Neural progenitor cell (in vitro differentiated cells): Measurements from ENCODE around the gene GALK2.

ENCODE experiments used
- EZH2phosphoT487 ChIP-seq: fragments of 200-600 bp; sonication (generic); IDR thresholded peaks from 2 replicates; pipeline ENCODE4 v1.6.1; 2017; ENCODE audit warnings: antibody characterized with exemption
- TF ChIP-seq, protein P1 (sequence below): fragments of 200-600 bp; sonication (generic); IDR thresholded peaks from 2 replicates; pipeline ENCODE4 v1.5.1; 2017; ENCODE audit warnings: antibody characterized with exemption, mild to moderate bottlenecking

DNA sequence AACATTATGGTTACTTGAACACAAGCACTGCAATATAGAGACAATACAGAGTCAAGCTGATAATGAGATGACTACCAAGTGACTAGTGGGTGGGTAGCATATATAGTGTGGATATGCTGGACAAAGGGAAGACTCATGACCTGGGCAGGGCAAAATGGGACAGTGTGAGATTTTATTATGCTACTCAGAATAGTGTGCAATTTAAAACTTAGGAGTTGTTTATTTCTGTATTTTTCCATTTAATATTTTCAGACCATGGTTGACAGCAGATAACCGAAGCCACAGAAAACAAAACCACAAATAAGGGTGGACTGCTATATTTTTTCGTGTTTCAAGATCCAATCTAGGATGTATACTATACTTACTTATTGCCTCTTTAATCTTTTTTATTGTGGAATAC lies 19.6 kb downstream of the GALK2 start:
- TF ChIP-seq, protein P1, sequence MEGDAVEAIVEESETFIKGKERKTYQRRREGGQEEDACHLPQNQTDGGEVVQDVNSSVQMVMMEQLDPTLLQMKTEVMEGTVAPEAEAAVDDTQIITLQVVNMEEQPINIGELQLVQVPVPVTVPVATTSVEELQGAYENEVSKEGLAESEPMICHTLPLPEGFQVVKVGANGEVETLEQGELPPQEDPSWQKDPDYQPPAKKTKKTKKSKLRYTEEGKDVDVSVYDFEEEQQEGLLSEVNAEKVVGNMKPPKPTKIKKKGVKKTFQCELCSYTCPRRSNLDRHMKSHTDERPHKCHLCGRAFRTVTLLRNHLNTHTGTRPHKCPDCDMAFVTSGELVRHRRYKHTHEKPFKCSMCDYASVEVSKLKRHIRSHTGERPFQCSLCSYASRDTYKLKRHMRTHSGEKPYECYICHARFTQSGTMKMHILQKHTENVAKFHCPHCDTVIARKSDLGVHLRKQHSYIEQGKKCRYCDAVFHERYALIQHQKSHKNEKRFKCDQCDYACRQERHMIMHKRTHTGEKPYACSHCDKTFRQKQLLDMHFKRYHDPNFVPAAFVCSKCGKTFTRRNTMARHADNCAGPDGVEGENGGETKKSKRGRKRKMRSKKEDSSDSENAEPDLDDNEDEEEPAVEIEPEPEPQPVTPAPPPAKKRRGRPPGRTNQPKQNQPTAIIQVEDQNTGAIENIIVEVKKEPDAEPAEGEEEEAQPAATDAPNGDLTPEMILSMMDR: no peak
- no peak for TF ChIP-seq EZH2phosphoT487
